Fibroblast of upper back skin (primary cell): ENCODE measurements around the gene TMEM273.
"Not testable (repeated sequence)": the region's sequence is repeated elsewhere in the genome, so short reads cannot be mapped to it uniquely, and the experiment has no call there.

ENCODE experiments used
- DNase-seq: peaks from one replicate; pipeline ENCODE4 v3.0.0-alpha.2; 2013

TMEM273 gene

DNA sequence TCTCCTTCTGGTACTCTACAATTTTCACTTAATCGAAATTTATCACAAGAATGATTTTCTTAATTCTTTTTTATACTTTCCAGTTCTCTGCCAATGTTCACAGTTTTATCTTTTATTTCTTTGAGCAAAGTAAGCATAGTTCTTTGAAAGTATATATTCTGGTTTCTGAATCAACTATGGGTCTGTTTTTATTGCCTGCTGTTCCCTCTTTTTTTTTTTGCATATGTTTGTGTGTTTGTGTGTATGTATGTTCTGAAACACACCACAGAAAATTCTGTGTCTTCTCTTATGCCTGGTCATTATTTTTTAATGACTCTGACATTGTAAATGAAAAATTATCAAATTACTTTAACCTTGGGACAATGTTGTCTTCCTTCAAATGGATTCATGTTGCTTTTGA, 15.9 kb upstream of the TMEM273 start:
- no peak for DNase-seq

DNA sequence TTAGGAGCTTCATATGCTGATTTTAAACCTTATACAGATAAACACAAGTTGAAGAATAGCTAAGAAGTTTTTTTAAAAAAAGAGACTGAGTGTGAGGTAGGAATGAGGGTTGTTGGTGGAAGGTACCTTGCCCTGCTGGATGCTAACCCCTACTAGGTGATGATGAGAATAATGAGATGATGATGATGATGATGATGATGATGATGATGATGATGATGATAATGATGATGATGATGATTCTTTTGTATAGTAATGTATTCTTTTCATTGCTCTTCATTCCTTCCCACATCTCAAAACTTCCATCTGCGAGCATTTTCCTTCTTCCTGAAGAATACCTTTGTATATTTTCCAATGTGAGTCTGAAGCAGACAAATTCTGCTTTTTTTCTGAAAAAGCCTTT, 14.1 kb upstream of the TMEM273 start:
- DNase-seq, result no peak

GRCh38 chr10:49200854-49201253, 12.7 kb upstream of the TMEM273 start:
- no peak for DNase-seq

GRCh38 chr10:49197171-49197570, 9.0 kb upstream of the TMEM273 start:
- no peak for DNase-seq

DNA sequence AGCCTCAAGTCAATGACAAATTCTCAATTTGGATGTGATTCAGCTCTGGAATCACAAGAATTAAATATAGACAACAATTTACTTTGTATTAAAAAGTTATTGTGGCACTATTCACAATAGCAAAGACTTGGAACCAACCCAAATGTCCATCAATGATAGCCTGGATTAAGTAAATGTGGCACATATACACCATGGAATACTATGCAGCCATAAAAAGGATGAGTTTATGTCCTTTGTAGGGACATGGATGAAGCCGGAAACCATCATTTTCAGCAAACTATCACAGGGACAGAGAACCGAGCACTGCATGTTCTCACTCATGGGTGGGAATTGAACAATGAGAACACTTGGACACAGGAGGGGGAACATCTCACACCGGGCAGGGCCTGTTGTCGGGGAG, 7.7 kb upstream of the TMEM273 start:
- DNase-seq, result not testable (repeated sequence)

DNA sequence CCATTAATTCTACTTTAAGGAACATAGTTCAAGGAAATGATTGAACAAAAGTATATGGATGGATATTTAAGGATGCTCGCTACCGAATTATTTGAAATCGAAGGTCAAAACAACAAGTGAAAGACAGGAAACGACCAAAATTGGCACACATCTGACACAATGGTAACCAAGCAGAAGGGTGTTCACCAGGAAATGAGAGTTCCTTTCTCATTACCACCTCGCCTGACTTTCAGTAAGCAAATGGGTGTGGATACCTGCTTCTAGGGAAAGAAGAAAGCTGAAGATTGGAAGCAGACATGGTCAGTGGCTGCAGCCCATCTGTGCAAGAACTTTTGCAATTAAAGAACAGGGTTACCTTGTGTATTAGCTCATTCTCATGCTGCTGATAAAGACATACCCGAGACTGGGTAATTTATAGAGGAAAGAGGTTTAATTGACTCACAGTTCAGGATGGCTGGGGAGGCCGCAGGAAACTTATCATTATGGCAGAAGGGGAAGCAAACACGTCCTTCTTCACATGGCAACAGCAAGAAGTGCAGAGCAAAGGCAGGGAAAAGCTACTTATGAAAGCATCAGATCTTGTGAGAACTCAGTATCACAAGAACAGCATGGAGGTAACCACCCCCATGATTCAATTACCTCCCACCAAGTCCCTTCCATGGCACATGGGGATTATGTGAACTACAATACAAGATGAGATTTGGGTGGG, 6.2 kb upstream of the TMEM273 start:
- no peak for DNase-seq

DNA sequence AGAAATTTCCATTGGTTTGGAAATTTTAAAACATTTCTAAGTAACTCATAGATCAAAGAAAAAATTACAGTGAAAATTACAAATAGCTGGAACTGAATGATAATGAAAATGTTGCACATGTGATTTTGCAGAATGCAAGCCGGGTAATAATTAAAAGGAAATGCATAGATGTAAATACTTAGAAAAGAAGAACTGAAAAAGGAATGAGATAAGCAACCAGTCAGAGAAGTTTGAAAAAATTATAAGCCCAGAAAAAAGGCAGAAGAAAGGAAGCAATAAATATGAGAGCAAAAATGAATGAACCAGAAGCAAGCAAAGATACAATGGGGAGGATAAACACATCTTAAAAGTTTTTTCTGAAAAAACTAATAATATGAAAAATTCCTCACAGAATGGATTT, 3.2 kb upstream of the TMEM273 start:
- DNase-seq, result no peak

DNA sequence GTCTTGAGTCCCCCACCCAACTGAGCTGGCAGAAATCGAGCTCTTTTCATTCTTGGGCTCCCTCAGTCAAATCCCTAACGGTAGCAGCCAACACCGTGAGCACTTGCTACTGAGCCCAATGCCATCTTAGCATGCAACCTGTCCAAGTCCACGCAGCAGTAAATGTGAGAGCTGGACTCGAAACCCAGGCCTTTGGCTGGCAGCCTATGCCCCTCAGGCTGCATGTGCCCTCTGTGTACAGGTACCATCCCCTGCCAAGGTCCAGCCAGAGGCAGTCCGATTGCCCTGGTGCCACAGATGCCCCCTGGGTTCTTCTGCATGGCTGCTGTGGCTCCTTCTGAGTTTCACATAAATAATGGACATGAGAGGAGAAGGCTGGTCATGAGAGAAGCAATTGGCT, 1.2 kb upstream of the TMEM273 start:
- DNase-seq, result no peak

- no peak for DNase-seq
These were observed 1.1 kb downstream of the TMEM273 start for GRCh38 chr10:49187044-49187484.

- no peak for DNase-seq
These were observed 1.6 kb downstream of the TMEM273 start for GRCh38 chr10:49186613-49187012.

GRCh38 chr10:49185213-49185612, 3.0 kb downstream of the TMEM273 start:
- DNase-seq, result no peak

GRCh38 chr10:49184642-49185111, 3.5 kb downstream of the TMEM273 start:
- no peak for DNase-seq

DNA sequence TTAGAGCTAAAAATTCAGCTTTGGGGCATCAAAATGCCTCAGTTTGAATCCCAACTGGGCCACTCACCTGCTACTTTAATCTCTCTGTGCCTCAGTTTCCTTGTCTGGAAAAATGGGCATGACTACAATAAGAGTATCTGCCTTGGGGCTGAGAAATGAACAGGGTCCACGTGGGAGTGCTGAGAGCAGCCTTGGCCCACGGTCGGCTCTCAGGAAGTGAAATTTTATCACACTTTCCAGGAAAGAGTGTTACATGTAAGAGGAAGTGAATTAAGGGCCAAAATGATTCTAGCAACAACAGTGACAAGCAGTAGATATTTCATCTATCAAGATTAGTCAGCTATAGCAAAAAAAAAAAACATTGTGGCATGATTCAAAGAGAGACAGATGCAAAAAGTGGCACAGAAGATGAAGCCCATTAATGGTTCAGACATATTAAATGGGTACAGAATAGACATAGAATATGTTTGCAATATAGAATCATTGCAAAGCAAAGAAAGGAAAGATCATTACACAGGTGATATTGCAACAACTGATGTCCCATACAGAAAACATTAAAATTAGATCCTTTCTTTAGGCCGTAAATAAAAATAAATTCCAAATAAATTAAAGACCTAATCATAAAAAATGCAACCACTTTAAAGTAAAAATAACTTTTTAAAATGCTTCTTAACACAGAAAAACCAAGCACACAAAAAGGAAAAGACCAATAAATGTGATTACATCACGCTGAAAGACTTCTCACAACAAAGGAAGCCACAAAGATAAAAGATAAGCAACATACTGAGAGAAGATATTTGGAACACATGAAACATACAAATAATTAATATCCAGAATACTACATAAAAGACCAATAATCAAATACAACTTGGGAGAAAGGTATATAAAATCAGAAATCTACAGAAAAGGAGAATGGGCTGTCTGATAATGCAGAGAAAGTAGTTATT, 4.3 kb downstream of the TMEM273 start:
- no peak for DNase-seq

DNA sequence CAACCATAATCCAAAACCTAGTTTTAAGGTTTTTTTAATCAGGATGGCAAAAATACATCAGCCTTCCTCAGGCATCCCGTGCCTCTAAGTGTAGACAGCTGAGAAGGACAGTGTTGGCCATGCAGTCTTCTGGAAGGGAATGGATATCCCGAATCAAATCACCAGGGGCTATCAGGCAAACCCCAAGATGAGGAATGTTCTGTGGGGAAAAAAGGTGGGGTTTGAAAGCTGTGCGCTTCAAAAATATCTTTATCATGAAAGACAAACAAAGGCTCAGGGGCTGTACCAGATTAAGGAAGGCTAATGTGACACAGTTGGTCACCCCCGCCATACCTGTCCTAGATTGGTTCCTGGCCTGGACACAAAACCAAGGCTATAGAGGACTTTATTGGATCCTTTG, 5.4 kb downstream of the TMEM273 start:
- no peak for DNase-seq

DNA sequence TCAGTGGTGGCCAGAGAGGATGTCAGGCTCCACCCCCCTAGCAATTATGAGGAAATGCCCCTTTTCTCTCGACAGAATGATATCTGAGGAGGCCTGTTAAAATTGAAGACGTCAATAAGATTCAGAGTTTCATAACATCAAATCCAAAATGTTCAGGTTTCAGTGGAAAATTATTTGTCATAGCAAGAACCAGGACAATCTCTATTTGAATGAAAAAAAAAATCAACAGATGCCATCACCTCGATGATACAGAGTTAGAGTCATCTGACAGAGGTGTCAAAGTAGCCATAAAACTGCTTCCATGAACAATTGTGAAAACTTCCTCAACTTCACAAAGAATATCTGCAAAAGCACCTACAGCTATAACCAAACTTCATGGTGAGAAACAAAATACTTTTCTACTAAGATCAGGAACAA, 7.7 kb downstream of the TMEM273 start:
- DNase-seq, result no peak

GRCh38 chr10:49179699-49180443, 8.3 kb downstream of the TMEM273 start:
- DNase-seq, result no peak

GRCh38 chr10:49178489-49179471, 9.4 kb downstream of the TMEM273 start:
- DNase-seq, result no peak

- DNase-seq, result peak; percentile 86
These were observed 10.5 kb downstream of the TMEM273 start for GRCh38 chr10:49177391-49178355.

- DNase-seq, result no peak
These were observed 11.6 kb downstream of the TMEM273 start for GRCh38 chr10:49176310-49177268.
